IPS DF 4.7 (cell line): Measurements from ENCODE around the gene PUDP.
"Not testable (repeated sequence)": the region's sequence is repeated elsewhere in the genome, so short reads cannot be mapped to it uniquely, and the experiment has no call there.

Experiments
- DNase-seq: peaks from one replicate; pipeline ENCODE4 v3.0.0-alpha.2; 2013; ENCODE audit warnings: low spot score; ENCODE audit errors: extremely low read depth

PUDP gene

DNA sequence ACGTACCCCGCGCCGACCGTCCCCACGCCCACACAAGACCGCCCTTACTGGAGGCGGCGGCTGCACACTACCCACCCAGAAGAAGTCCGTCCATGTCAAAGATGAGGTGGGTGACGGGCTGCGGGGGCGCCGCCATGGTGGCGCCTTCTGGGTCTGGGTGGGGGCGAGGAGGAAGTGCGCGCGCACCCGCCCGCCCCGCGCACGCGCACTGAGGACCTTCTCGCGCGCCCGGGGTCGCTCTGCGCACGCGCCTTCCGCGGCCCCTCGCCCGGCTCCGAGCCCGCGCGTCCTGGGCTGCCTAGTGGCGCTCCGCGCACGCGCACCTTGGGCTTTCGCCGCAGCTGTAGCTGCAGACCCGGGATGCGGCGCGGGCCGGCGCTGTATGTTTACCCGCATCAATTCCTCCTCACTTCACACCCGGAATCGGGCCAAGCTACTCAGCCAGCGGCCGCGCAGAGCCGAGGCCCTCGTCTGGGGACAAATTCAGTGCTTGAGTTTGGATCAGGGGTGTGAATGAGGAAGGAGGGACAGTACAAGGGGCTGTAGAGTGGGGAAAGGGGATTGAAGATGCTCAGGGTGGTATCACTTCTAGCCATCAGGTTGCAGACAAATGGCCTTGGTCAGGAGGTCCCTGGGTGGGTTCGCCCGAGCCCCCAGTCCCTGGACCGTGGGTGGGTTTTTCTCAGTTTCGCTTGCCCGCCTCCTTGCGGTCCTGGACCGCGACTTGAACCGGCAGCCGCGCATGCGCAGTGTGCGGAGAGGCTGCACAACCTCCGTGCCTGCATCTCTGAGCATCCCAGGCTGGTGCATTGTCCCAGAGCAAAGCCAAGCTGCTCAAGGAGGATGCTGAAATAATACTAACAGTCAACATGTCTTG lies at the start of gene PUDP:
TSS of gene PUDP (minus strand) at position 176 of the 877 bp plus-strand sequence. CDS start at position 136, 40 bp downstream.
- no peak for DNase-seq

DNA sequence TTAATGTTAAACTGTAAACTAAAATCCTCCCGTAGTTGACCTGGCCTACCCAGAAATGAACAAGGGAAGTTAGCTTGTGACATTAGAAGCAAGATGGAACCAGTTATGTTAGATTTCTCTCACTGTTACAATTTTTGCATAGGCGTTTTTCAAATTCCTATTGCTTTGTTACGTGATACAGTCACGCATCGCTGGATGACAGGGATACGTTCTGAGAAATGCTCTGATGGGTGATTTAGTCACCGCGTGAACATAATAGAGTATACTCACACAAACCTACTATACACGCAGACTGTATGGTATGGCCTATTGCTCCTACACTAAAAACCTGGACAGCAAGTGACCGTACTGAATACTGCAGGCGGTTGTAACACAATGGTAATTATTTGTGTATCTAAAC lies 46.7 kb upstream of the PUDP start:
- DNase-seq = no peak

DNA sequence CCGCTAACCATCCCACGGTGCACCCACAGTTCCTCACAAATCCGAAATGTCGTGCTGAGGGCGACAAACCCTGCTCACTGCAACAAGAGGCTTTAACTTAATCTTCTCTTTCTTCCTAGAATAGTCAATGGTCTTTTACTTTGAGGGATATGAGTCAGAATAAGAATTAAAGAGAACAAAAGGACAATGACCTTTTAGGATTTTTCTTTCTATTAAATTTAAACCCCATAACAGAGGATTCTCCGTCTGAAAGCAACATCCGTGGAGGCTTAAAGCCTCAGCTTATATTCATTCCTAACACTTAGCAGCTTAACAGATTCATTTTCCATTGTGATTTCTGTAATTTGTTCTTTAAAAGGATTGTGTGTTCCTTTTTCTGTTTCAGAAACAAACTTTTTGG lies 44.9 kb upstream of the PUDP start:
- no peak for DNase-seq

GRCh38 chrX:7191681-7192110 lies 43.7 kb upstream of the PUDP start:
- DNase-seq = no peak

- no peak for DNase-seq
Observed at GRCh38 chrX:7190157-7190556, 42.2 kb upstream of the PUDP start.

DNA sequence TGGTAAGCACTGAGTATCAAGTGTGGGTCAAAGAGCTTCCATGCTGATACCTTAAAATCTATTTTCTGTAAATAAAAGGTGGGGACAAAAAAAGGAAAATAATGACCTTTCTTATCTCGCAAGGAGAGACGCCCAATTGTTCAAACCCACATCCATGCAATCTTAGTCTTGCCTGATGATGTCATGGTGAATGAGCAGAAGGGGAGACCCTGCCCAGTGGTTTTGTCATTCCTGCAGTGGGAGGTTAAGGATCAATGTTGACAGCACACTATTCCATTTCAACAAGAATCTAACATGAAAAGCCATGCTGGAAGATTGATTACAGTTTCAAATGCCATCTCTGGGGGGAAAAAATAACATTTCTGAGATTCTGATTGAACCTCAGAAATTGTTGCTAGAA lies 40.7 kb upstream of the PUDP start:
- no peak for DNase-seq

GRCh38 chrX:7184816-7185215 lies 36.9 kb upstream of the PUDP start:
- DNase-seq = no peak

DNA sequence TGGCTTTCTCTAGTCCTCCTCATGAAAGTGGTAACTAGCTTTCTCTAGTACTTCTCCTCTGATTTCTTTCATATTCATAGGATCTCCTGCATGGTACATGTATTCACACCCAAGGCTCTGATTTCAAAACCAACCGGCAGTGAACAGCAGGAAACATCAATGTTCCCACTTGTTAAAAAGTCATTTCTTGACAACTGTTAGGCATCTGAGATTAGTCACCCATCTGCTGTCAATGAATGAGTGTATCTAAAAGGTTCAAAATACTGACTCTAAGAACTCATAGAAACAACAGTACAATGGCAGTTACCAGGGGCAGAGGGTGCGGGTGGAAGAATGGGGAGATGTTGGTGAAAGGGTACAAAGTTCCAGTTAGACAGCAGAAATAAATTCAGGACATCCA lies 31.5 kb upstream of the PUDP start:
- no peak for DNase-seq

- not testable (repeated sequence) for DNase-seq
Observed at GRCh38 chrX:7178859-7179258, 30.9 kb upstream of the PUDP start.

- DNase-seq = no peak
Observed at GRCh38 chrX:7170898-7171297, 22.9 kb upstream of the PUDP start.

- no peak for DNase-seq
Observed at GRCh38 chrX:7169627-7170026, 21.7 kb upstream of the PUDP start.

DNA sequence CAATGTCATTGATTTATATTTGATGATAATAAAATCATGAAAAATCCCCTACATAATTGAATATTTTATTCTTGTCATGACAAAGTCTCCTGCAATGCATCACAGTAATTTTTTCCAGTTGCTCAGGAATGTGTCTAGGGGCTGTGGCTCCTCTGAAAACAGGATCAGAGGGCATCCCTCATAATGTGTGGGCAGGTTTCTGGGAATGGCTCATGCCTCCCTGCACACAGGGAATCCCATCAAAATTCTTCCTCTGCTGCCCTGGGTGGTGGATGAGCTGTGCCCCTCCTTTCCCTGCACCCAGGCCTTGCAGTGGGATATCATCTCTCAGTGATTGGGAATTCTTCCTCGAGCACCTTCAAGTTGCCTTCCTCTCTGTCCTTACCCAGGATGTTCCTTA lies 20.4 kb upstream of the PUDP start:
- DNase-seq = no peak

- DNase-seq = no peak
Observed at GRCh38 chrX:7164174-7164573, 16.2 kb upstream of the PUDP start.

DNA sequence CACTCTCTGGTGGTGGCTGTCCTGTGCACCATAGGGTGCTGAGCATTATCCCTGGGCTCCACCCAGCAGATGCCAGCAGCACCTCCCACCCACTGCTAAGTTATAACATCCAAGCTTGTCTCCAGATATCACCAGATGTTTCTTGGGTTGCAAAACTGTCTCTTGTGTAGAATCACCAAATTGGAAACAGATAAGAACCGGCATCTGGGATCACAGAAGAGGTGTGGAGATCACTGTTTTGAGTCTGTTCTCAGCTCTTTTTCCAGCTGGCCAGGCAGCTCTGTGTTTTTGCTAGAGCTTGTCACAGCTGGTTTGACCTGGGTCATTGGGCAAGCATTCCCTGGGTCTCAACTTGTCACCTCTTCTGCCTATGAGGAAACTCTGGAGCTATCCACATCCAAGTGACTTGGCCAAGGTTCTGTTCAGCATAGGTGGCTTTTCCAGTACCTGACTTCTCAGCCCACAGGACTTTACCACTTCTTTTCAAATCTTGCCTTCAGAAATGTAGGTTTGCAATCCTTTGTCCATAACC lies 15.3 kb upstream of the PUDP start:
- no peak for DNase-seq

DNA sequence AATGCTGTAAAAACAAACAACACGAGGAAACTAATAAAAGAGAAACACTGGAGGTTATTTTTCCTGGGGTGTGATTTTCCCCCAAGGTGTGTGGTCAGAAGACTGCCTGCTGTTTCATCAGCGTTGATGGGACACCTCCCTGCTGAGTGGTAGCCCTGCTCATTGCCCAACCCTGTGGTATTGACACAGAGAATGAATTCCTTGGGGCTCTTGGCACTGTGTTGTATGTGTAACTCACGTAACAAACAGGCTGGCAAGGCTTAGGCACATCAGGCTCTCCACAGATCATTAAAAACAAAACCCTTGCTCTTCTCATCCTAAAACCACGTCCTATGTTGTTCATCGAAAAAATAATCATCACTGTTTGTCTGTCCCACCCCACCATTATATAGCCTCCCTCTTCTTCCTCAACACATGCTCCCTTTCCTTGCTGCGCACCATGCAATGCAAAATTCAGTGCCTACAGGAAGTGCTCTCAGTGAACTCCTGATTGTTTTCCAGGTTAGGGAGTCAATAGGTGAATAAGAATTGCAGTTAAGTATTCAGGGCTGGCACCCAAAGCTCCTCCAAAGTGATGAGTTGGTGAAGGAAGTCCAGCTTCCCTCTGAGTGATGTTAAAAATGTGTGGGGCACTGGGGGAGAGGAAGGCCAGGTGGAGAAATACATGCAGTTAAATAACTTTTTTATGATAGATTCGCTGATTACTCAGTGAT lies 11.4 kb upstream of the PUDP start:
- no peak for DNase-seq

- no peak for DNase-seq
Observed at GRCh38 chrX:7158468-7158990, 10.6 kb upstream of the PUDP start.

GRCh38 chrX:7156879-7157278 lies 8.9 kb upstream of the PUDP start:
- no peak for DNase-seq

GRCh38 chrX:7155163-7155562 lies 7.2 kb upstream of the PUDP start:
- no peak for DNase-seq

- DNase-seq = no peak
Observed at GRCh38 chrX:7154041-7154597, 6.2 kb upstream of the PUDP start.

GRCh38 chrX:7153231-7153630 lies 5.3 kb upstream of the PUDP start:
- no peak for DNase-seq

DNA sequence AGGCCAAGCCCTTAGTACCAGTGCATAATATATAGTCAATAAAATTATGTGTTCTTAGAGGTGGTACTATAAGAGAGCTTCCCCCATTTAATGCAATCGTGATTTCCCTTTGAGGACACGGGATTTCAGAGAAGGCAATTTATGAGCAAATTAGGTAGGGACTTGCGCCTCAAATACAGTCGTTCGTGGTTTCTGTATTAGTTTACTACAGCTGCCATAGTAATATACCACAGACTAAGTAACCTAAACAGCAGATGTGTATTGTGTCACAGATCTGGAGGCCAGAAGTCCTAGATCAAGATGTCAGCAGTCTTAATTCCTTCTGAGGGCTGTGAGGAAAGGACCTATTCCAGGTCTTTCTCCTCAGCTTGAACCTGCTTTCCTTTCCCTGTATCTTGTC lies 1.5 kb upstream of the PUDP start:
- DNase-seq = no peak

GRCh38 chrX:7147413-7147977 lies 458 bp downstream of the PUDP start, which contains the start of gene STS:
Gene STS, plus strand, starts transcription at chrX:7147712. Its CDS starts 105,488 bp downstream, at chrX:7253200.
- no peak for DNase-seq
